ENCODE measurements around the gene ADAM19.

ADAM19 gene

GRCh38 chr5:157544623-157544989 lies 31.0 kb downstream of the ADAM19 start:
- DNase-seq (ENCODE audit: low read depth in 1 of 2, low spot score in 1 of 2) = no peak

- DNase-seq (ENCODE audit: low read depth in 1 of 2, low spot score in 1 of 2) = no peak
These were observed 31.6 kb downstream of the ADAM19 start for GRCh38 chr5:157543825-157544622.

- no peak for DNase-seq (ENCODE audit: low read depth in 1 of 2, low spot score in 1 of 2)
These were observed 33.1 kb downstream of the ADAM19 start for GRCh38 chr5:157542282-157543000.

GRCh38 chr5:157541447-157542118 lies 34.0 kb downstream of the ADAM19 start:
- DNase-seq (ENCODE audit: low read depth in 1 of 2, low spot score in 1 of 2) = no peak

GRCh38 chr5:157540707-157541446 lies 34.7 kb downstream of the ADAM19 start:
- DNase-seq (ENCODE audit: low read depth in 1 of 2, low spot score in 1 of 2) = no peak

- no peak for DNase-seq (ENCODE audit: low read depth in 1 of 2, low spot score in 1 of 2)
These were observed 35.5 kb downstream of the ADAM19 start for GRCh38 chr5:157540124-157540523.

- DNase-seq (ENCODE audit: low read depth in 1 of 2, low spot score in 1 of 2) = no peak
These were observed 36.0 kb downstream of the ADAM19 start for GRCh38 chr5:157539503-157540022.

GRCh38 chr5:157538311-157538710 lies 37.3 kb downstream of the ADAM19 start:
- no peak for DNase-seq (ENCODE audit: low read depth in 1 of 2, low spot score in 1 of 2)

- no peak for DNase-seq (ENCODE audit: low read depth in 1 of 2, low spot score in 1 of 2)
These were observed 40.3 kb downstream of the ADAM19 start for GRCh38 chr5:157535042-157535865.

GRCh38 chr5:157533011-157533481 lies 42.5 kb downstream of the ADAM19 start:
- no peak for DNase-seq (ENCODE audit: low read depth in 1 of 2, low spot score in 1 of 2)

- DNase-seq (ENCODE audit: low read depth in 1 of 2, low spot score in 1 of 2) = no peak
These were observed 43.6 kb downstream of the ADAM19 start for GRCh38 chr5:157532022-157532421.

GRCh38 chr5:157530226-157530972 lies 45.2 kb downstream of the ADAM19 start:
- no peak for DNase-seq (ENCODE audit: low read depth in 1 of 2, low spot score in 1 of 2)

GRCh38 chr5:157529002-157529401 lies 46.6 kb downstream of the ADAM19 start:
- DNase-seq (ENCODE audit: low read depth in 1 of 2, low spot score in 1 of 2) = no peak

- DNase-seq (ENCODE audit: low read depth in 1 of 2, low spot score in 1 of 2) = no peak
These were observed 47.4 kb downstream of the ADAM19 start for GRCh38 chr5:157528036-157528632.

- DNase-seq (ENCODE audit: low read depth in 1 of 2, low spot score in 1 of 2) = no peak
These were observed 50.7 kb downstream of the ADAM19 start for GRCh38 chr5:157524887-157525286.

- no peak for DNase-seq (ENCODE audit: low read depth in 1 of 2, low spot score in 1 of 2)
These were observed 51.6 kb downstream of the ADAM19 start for GRCh38 chr5:157523976-157524375.

- no peak for DNase-seq (ENCODE audit: low read depth in 1 of 2, low spot score in 1 of 2)
These were observed 53.9 kb downstream of the ADAM19 start for GRCh38 chr5:157521704-157522029.

GRCh38 chr5:157520911-157521703 lies 54.5 kb downstream of the ADAM19 start:
- DNase-seq (ENCODE audit: low read depth in 1 of 2, low spot score in 1 of 2) = no peak
